K562 (cell line): ENCODE data around the gene DNAJB1. TPM values are rescaled to one million over a fixed set of nuclear protein-coding genes. Genes with fewer than 3 reads are reported as not detected.
A peak's percentile ranks its signal among the peaks of the same experiment; 100 is the strongest.

Experiments used
- EP400 ChIP-seq: fragments of 450-650 bp; IDR thresholded peaks from 2 replicates; pipeline ENCODE4 v1.6.1; 2017; ENCODE audit warnings: antibody characterized with exemption, mild to moderate bottlenecking, moderate library complexity
- FOXO4 ChIP-seq: fragments of 450-650 bp; formaldehyde crosslinking; IDR thresholded peaks from 2 replicates; pipeline ENCODE4 v1.4.0; 2020; ENCODE audit warnings: mild to moderate bottlenecking, moderate library complexity
- GATAD2A ChIP-seq: fragments of 450-650 bp; IDR thresholded peaks from 2 replicates; pipeline ENCODE4 v1.6.1; 2017
- GATAD2B ChIP-seq: fragments of 450-650 bp; IDR thresholded peaks from 2 replicates; pipeline ENCODE4 v1.6.1; 2017; ENCODE audit warnings: mild to moderate bottlenecking, borderline replicate concordance
- GTF2E2 ChIP-seq: fragments of 200-800 bp; sonication (Bioruptor generic); IDR thresholded peaks from 2 replicates; pipeline ENCODE4 v1.6.1; 2016; ENCODE audit warnings: missing genetic modification characterization, missing compliant biosample characterization
- NR3C1 ChIP-seq: sonication (generic); formaldehyde crosslinking; IDR thresholded peaks from 2 replicates; pipeline ENCODE4 v1.8.1; 2022; ENCODE audit warnings: missing genetic modification reagents
- NR4A1 ChIP-seq, 2 experiments: fragments of 250-450 bp in 1 of 2; fragments of 450-650 bp in 1 of 2; sonication (Bioruptor Pico) in 1 of 2; IDR thresholded peaks; 2 replicates each; pipeline versions ENCODE4 v1.4.0 to v1.6.1; 2016 to 2020; ENCODE audit warnings: mild to moderate bottlenecking in 2 of 2, missing compliant biosample characterization in 1 of 2, missing genetic modification characterization in 1 of 2, moderate library complexity in 1 of 2
- PHF21A ChIP-seq: fragments of 450-650 bp; IDR thresholded peaks from 2 replicates; pipeline ENCODE4 v1.6.1; 2017; ENCODE audit warnings: low read depth, borderline replicate concordance
- RAD51 ChIP-seq: fragments of 450-650 bp; IDR thresholded peaks from 2 replicates; pipeline ENCODE4 v1.7.1; 2016; ENCODE audit warnings: low read depth, mild to moderate bottlenecking, borderline replicate concordance
- SAFB ChIP-seq: fragments of 200-400 bp; formaldehyde crosslinking; IDR thresholded peaks from 2 replicates; pipeline ENCODE4 v1.6.1; 2017; ENCODE audit warnings: low read depth, low read length, borderline replicate concordance
- VEZF1 ChIP-seq: fragments of 200-800 bp; sonication (Bioruptor generic); IDR thresholded peaks from 2 replicates; pipeline ENCODE4 v1.6.1; 2017; ENCODE audit warnings: missing genetic modification characterization, missing compliant biosample characterization
- ZKSCAN1 ChIP-seq: fragments of 150-350 bp; IDR thresholded peaks from 2 replicates; pipeline ENCODE4 v1.6.1; 2016; ENCODE audit warnings: low read depth, low read length
- ZNF282 ChIP-seq: sonication (generic); formaldehyde crosslinking; IDR thresholded peaks from 2 replicates; pipeline ENCODE4 v1.8.1; 2023; ENCODE audit warnings: missing genetic modification reagents
- ZNF445 ChIP-seq: fragments of 250-450 bp; sonication (Bioruptor Pico); IDR thresholded peaks from 2 replicates; pipeline ENCODE4 v1.4.0; 2020; ENCODE audit warnings: low read depth, mild to moderate bottlenecking, moderate library complexity
- ZNF644 ChIP-seq: fragments of 200-800 bp; sonication (Bioruptor generic); IDR thresholded peaks from 2 replicates; pipeline ENCODE4 v1.6.1; 2016; ENCODE audit warnings: low read depth, missing genetic modification characterization, missing compliant biosample characterization
- polyA plus RNA-seq, 8 experiments: library from polyadenylated mRNA; depleted of rRNA in 4 of 8; stranded (reverse) in 5 of 8; unstranded in 3 of 8; fragments of >200 nt; fragmentation: Nextera tagmentation in 2 of 8; fragmentation: Illumina TruSeq in 1 of 8; extraction: Ambion mirVana in 2 of 8; extraction: Trizol in 1 of 8; gene quantifications; 2 replicates each; pipeline versions ENCODE4 v1.2.1 to v1.2.3, GENCODE V29; 2011 to 2014; ENCODE audit warnings: inconsistent platforms in 1 of 8, missing spikeins in 1 of 8
- total RNA-seq, 7 experiments: library from RNA; depleted of rRNA in 6 of 7; stranded (reverse); fragments of >200 nt in 6 of 7; fragmentation: Illumina TruSeq in 2 of 7; extraction: Trizol in 2 of 7; gene quantifications; 2 replicates each; pipeline versions ENCODE4 v1.2.1 to v1.2.3, GENCODE V29; 2011 to 2021; ENCODE audit warnings: low replicate concordance in 1 of 7
- TF ChIP-seq, protein P1 (sequence below): fragments of 250-450 bp; sonication (Bioruptor Pico); IDR thresholded peaks from 2 replicates; pipeline ENCODE4 v1.4.0; 2020; ENCODE audit warnings: mild to moderate bottlenecking, moderate library complexity
- TF ChIP-seq, protein P2 (sequence below): IDR thresholded peaks from 3 replicates; pipeline ENCODE4 v1.6.1; 2011; ENCODE audit warnings: borderline replicate concordance, mild to moderate bottlenecking; ENCODE audit not compliant: insufficient read length, insufficient read depth
- TF ChIP-seq, protein P3 (sequence below): fragments of 450-650 bp; IDR thresholded peaks from 2 replicates; pipeline ENCODE4 v1.7.1; 2018; ENCODE audit warnings: mild to moderate bottlenecking, low read depth; ENCODE audit not compliant: partially characterized antibody

DNAJB1 gene
- total and polyA plus RNA-seq, 9 of the 15 experiments (the other 6 are each of a cell fraction or from before 2014, with no cell fraction given): 13.2 to 113 (median 62.1) TPM

DNA sequence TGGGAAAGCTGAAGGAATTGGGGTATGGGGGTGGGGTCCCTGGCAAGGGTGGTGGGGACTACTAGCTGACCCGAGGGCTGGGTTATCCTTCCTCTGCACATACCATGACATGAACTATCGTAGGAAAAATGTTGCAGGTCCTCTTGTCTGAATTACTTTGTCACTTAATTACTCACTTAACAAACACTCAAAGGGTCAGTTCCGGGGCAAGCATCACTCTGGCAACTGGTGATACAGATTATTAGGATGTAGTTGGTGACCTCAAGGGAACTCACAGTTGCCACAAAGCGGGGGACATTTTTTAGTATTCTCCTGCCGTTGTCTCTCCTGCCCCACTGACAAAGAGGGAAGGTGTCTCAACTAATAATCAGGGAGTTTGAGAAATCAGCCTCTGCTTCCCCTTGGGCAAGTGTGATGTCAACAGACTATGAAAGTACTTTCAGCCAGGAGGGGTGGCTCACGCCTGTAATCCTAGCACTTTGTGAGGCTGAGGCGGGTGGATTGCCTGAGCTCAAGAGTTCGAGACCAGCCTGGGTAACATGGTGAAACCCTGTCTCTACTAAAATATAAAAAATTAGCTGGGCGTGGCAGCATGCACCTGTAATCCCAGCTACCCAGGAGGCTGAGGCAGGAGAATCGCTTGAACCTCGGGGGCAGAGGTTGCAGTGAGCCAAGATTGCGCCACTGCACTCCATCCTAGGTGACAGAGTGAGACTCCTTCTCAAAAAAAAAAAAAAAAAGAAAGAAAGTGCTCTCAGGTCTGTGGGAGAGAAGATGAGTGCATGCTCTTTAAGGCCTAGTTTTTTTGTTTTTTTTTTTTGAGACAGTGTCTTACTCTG is 10.3 kb downstream of the DNAJB1 start (continued):
- TF ChIP-seq VEZF1: peak; percentile 42
- TF ChIP-seq ZNF644: no peak
- TF ChIP-seq ZKSCAN1: no peak
- TF ChIP-seq PHF21A: no peak
- TF ChIP-seq GATAD2B: no peak
- no peak for TF ChIP-seq ZNF282 (CRISPR knock-in tag)
- TF ChIP-seq GTF2E2: no peak
- TF ChIP-seq EP400: no peak
- no peak for TF ChIP-seq ZNF445 (CRISPR knock-in tag)
- no peak for TF ChIP-seq SAFB
- TF ChIP-seq, protein P1, sequence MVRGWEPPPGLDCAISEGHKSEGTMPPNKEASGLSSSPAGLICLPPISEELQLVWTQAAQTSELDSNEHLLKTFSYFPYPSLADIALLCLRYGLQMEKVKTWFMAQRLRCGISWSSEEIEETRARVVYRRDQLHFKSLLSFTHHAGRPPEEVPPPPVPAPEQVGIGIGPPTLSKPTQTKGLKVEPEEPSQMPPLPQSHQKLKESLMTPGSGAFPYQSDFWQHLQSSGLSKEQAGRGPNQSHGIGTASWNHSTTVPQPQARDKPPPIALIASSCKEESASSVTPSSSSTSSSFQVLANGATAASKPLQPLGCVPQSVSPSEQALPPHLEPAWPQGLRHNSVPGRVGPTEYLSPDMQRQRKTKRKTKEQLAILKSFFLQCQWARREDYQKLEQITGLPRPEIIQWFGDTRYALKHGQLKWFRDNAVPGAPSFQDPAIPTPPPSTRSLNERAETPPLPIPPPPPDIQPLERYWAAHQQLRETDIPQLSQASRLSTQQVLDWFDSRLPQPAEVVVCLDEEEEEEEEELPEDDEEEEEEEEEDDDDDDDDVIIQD: no peak
- TF ChIP-seq NR3C1: no peak
- TF ChIP-seq, protein P2, sequence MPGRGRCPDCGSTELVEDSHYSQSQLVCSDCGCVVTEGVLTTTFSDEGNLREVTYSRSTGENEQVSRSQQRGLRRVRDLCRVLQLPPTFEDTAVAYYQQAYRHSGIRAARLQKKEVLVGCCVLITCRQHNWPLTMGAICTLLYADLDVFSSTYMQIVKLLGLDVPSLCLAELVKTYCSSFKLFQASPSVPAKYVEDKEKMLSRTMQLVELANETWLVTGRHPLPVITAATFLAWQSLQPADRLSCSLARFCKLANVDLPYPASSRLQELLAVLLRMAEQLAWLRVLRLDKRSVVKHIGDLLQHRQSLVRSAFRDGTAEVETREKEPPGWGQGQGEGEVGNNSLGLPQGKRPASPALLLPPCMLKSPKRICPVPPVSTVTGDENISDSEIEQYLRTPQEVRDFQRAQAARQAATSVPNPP: no peak
- TF ChIP-seq, protein P3, sequence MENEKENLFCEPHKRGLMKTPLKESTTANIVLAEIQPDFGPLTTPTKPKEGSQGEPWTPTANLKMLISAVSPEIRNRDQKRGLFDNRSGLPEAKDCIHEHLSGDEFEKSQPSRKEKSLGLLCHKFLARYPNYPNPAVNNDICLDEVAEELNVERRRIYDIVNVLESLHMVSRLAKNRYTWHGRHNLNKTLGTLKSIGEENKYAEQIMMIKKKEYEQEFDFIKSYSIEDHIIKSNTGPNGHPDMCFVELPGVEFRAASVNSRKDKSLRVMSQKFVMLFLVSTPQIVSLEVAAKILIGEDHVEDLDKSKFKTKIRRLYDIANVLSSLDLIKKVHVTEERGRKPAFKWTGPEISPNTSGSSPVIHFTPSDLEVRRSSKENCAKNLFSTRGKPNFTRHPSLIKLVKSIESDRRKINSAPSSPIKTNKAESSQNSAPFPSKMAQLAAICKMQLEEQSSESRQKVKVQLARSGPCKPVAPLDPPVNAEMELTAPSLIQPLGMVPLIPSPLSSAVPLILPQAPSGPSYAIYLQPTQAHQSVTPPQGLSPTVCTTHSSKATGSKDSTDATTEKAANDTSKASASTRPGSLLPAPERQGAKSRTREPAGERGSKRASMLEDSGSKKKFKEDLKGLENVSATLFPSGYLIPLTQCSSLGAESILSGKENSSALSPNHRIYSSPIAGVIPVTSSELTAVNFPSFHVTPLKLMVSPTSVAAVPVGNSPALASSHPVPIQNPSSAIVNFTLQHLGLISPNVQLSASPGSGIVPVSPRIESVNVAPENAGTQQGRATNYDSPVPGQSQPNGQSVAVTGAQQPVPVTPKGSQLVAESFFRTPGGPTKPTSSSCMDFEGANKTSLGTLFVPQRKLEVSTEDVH: no peak
- TF ChIP-seq GATAD2A: no peak
- no peak for TF ChIP-seq FOXO4 (CRISPR knock-in tag)
- TF ChIP-seq RAD51: no peak
- no peak for TF ChIP-seq NR4A1 (CRISPR knock-in tag; IDR thresholded peaks at IDR 0.05)
- no peak for TF ChIP-seq NR4A1 (tag; IDR thresholded peaks at IDR 0.05)
